Measurements from ENCODE around the gene MRPL55.

The MRPL55 gene

DNA sequence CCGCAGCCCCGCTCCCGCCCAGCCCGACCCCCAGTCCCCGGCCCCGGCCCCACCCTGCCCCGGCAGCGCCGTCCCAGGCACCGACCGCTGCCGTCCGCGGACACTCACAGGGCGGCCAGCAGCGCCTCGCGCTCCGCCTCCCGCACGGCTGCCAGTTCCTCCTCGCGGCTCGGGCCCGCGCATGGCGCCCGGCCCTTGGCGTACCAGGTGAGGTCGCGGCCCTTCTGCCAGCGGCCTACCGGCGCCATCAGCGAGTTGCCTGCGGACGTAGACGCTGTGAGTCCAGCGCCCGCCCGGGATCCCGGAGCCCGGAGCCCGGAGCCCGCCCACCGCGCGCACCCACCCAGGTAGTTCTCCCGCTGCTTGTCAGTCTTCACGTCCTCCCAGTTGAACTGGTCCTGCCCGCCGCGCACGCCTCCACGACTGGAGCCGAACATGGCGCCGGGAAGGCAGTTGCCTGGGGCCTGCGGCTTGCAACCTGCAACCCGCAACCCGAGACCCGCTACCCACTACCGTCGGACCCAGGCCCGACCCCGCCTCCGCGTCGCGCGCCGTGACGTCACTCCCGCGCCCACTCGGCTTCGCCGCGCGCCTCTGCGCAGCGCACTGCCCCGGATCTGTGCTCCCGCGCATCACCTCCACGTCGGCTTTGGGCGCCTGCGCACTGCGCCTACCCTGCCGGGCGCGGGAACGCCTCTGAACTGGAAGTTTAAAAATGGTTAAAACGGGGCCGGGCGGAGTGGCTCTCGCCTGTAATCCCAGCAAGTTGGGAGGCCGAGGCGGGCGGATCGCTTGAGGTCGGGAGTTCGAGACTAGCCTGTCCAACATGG, 6.1 kb downstream of the MRPL55 start, which contains the start of gene C1orf35:
Gene C1orf35 (minus strand): TSS at position 535 of the 830 bp plus-strand sequence. CDS start 98 bp downstream, at position 437.
- DNase-seq (ENCODE audit: low read depth in 1 of 2, low spot score in 1 of 2), result peak; percentile 88 to 91

DNA sequence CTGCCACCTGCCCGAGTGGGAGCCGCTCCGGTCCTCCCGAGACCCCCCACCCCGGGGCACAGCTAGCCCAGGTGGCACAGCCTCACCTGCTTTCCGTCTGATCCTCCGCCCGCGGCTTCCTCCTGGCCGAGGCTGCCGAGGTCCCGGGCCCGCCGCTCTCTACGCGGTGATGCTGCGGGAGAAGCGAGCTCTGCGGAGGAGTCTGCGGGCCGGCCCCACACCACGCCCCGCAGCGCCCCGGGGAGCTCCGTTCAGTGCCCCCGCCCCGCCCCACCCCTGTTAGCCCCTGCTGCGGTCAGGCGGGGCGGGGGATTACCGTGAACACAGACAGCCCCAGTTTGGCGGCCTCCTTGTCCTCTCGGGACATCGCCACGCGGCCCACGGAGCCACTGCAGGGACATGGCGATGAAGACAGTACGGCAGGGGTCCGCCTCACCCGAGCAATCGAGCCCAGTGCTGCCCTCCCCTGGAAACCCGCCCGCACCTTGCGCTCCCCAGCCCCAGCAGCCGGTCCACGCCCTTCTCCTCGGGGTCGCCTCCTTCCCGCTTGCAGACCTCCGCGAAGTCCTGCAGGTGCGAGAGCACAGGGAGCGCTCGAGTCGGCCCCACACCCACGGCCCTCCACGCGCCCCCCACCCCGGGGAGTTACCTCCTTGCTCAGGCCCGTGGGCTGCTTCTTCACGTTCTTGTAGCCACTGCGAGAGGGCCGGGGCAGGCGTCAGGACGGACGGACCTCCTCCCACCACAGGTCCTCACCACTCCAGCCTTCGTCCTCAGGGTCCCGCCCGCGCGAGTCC, 6.9 kb downstream of the MRPL55 start:
- peak; percentile 41 to 46 for DNase-seq (ENCODE audit: low read depth in 1 of 2, low spot score in 1 of 2)

GRCh38 chr1:228101614-228101993, 7.5 kb downstream of the MRPL55 start:
- peak in 1 of 2 donors; percentile 17 for DNase-seq (ENCODE audit: low read depth in 1 of 2, low spot score in 1 of 2)

- DNase-seq (ENCODE audit: low read depth in 1 of 2, low spot score in 1 of 2), result no peak
Measured at GRCh38 chr1:228100822-228101613, 8.1 kb downstream of the MRPL55 start.

DNA sequence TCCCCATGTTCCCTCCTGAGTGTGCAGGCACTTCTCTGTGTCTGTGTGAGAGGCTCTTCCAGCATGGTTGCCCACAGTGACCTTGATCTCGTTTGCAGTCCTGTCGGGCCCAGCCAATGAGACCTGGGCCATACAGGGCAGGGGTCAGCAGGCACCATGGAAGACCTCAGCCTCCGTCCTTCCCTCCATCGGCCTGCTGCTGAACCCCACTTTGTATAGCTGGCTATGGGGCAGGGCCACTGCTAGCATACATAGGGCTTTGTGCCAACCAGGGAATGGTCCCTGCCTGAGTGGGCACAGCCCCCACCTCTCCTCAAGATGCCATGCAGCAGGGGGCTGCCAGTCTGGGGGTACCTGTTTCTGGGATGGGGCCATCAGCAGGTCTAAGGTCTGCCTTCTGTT, 9.8 kb downstream of the MRPL55 start:
- no peak for DNase-seq (ENCODE audit: low read depth in 1 of 2, low spot score in 1 of 2)

DNA sequence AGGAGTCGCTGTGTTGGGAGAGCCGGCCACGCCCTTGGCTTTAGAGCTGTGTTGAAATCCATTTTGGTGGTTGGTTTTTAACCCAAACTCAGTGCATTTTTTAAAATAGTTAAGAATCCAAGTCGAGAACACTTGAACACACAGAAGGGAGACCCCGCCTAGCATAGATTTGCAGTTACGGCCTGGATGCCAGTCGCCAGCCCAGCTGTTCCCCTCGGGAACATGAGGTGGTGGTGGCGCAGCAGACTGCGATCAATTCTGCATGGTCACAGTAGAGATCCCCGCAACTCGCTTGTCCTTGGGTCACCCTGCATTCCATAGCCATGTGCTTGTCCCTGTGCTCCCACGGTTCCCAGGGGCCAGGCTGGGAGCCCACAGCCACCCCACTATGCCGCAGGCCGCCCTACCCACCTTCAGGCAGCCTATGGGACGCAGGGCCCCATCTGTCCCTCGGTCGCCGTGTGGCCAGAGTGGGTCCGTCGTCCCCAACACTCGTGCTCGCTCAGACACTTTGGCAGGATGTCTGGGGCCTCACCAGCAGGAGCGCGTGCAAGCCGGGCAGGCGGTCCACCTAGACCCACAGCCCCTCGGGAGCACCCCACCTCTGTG, 10.7 kb downstream of the MRPL55 start:
- no peak for DNase-seq (ENCODE audit: low read depth in 1 of 2, low spot score in 1 of 2)

GRCh38 chr1:228097333-228098081, 11.6 kb downstream of the MRPL55 start:
- DNase-seq (ENCODE audit: low read depth in 1 of 2, low spot score in 1 of 2), result no peak

GRCh38 chr1:228096416-228097332, 12.4 kb downstream of the MRPL55 start:
- DNase-seq (ENCODE audit: low read depth in 1 of 2, low spot score in 1 of 2), result no peak

DNA sequence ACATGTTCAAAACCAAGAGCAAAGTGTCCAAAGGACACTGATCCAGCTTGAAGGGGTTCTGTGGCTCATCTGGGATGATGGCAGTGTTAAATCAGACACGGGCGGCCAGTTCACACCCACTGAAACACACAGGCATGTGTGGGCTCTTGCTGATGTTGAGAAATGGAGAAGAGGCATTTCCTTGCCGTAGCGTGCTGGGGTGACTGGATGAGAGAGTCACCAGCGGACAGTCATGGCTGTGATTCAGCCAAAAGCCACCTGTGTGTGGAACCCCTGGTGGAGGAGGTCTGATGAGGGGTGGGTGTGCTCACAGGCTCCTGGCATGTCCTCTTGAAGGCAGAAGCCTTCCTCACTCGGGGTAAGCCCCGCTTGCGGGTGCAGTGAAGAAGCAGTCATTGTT, 13.2 kb downstream of the MRPL55 start:
- DNase-seq (ENCODE audit: low read depth in 1 of 2, low spot score in 1 of 2), result no peak

GRCh38 chr1:228095161-228095560, 13.9 kb downstream of the MRPL55 start:
- no peak for DNase-seq (ENCODE audit: low read depth in 1 of 2, low spot score in 1 of 2)

DNA sequence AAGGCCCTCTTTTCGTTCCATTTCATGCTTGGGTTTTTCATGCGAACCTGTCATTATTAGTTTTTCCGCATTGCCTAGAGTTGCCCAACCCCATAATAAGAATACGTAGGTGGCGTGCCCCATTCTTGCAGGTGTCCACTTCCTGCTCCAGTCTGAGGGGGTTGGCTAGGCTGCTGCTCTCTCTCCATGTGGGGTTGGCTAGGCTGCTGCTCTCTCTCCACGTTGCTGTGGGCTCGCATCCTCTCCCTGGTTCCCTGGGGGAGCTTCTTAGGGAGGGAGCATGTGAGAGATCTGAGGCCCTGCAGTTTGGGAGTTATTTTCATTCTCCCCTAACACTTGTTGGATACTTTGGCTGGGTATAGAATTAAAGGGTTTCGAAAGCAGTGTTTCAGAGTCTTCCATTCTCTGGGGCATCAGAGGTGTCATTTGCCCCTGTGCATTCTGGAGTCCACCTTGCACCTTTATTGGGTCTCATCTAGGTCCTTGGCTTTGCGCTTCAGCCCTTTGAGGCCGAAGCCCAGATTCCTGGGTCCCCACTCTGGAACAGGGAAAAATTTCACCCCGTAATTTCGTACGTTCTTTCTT, 14.6 kb downstream of the MRPL55 start:
- no peak for DNase-seq (ENCODE audit: low read depth in 1 of 2, low spot score in 1 of 2)

DNA sequence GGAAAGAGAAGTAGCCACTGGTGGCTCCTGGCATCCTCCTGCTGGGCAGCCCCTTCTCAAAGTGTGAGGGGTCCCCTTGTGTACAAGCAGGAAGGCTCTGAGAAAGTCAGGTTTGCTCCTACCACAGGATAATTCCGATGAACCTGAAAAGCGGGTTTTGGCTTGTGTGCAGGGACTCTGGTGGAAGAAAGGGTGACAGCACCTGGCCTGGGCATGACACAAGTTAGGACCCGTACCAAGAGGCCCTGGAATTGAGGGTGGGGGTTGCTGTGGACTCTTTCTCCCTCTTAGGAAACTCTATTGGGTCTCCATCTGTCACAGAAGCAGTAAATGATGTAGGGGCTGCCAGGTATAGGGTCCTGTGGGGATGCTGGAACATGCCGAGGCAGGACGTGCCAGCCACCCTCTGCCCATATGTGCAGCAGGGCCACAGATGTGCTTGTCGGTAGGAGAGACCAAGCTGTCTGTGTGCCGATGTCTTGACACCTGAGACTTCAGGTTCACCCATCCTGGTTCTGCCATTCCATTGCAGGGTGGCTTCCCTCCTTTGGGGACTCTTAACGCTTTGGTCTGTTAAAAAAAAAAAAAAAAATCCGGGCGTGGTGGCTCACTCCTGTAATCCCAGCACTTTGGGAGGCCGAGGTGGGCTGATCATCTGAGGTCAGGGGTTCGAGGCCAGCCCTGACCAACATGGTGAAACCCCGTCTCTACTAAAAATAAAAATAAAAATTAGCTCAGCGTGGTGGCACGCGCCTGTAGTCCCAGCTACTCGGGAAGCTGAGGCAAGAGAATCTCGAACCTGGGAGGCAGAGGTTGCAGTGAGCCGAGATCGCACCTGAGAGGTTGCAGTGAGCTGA, 15.8 kb downstream of the MRPL55 start:
- no peak for DNase-seq (ENCODE audit: low read depth in 1 of 2, low spot score in 1 of 2)

GRCh38 chr1:228092342-228093049, 16.6 kb downstream of the MRPL55 start:
- no peak for DNase-seq (ENCODE audit: low read depth in 1 of 2, low spot score in 1 of 2)

GRCh38 chr1:228091084-228091483, 18.0 kb downstream of the MRPL55 start:
- DNase-seq (ENCODE audit: low read depth in 1 of 2, low spot score in 1 of 2), result no peak

DNA sequence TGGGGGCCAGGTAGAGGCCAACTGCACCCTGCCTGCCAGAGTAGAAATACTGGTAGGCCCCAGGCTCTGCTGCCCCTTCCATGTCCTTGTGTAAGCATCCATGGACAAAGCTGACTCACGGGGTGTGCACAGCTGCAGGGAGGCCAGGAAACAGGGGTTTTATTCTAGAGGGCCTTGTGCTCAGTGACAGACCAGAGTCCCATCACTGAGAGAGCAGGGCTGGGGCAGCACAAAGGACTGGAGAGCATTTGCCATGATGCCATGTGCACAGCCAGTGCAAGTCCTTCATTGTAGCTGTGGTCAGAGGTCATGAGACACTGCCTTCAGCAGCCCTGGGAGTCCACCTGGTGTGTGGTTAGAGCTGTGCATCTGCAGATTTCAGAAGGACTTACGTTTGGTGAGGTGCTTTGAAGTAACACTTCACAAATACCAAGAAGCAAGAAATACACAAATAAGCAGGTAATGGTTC, 18.5 kb downstream of the MRPL55 start:
- DNase-seq (ENCODE audit: low read depth in 1 of 2, low spot score in 1 of 2), result no peak

- DNase-seq (ENCODE audit: low read depth in 1 of 2, low spot score in 1 of 2), result no peak
Measured at GRCh38 chr1:228089519-228090380, 19.3 kb downstream of the MRPL55 start.
